CD4-positive, alpha-beta memory T cell (primary cell): ENCODE measurements around the gene LPP. TPM values are rescaled to one million over a fixed set of nuclear protein-coding genes. Genes with fewer than 3 reads are reported as not detected.

Experiments used
- CTCF ChIA-PET: fragments of 350-600 bp; sonication (Branson Sonifier 250); formaldehyde crosslinking; loops from one replicate; lab custom pipeline; 2021; ENCODE audit warnings: inconsistent platforms; ENCODE audit not compliant: partially characterized antibody; lab: Charles Lee
- POLR2A ChIA-PET: fragments of 350-600 bp; sonication (Branson Sonifier 250); formaldehyde crosslinking; loops from one replicate; lab custom pipeline; 2021; ENCODE audit not compliant: partially characterized antibody; lab: Charles Lee
- DNase-seq, 5 donors: peaks; one replicate each; pipeline versions ENCODE4 v3.0.0 to v3.0.0-alpha.2; 2020 to 2022; ENCODE audit warnings: mixed read lengths in 1 of 5
- H3K27ac ChIP-seq: one replicate; pipeline ENCODE4 v1.7.0; 2013; ENCODE audit warnings: low read depth, low read length
- H3K27me3 ChIP-seq: 2 replicates; pipeline ENCODE4 v1.7.0; 2013; ENCODE audit warnings: mild to moderate bottlenecking, low read length, moderate library complexity; ENCODE audit not compliant: insufficient read depth
- H3K36me3 ChIP-seq: 2 replicates; pipeline ENCODE4 v1.7.0; 2013; ENCODE audit warnings: mild to moderate bottlenecking, low read length, moderate library complexity; ENCODE audit not compliant: insufficient read depth
- H3K4me1 ChIP-seq: 2 replicates; pipeline ENCODE4 v1.7.0; 2013; ENCODE audit warnings: mild to moderate bottlenecking, low read length, moderate library complexity; ENCODE audit not compliant: insufficient read depth
- H3K4me3 ChIP-seq, 2 donors: one replicate each; pipeline ENCODE4 v1.7.0; 2013; ENCODE audit warnings: low read length in 2 of 2, mild to moderate bottlenecking in 1 of 2
- H3K9me3 ChIP-seq, 2 donors: one replicate each; pipeline ENCODE4 v1.7.0; 2013; ENCODE audit warnings: low read length in 2 of 2, control low read depth in 1 of 2; ENCODE audit not compliant: control insufficient read depth in 1 of 2
- H3K27ac Mint-ChIP-seq, 7 donors: one replicate each; pipeline ENCODE4 v1.8.0; 2020 to 2021; ENCODE audit warnings: mixed read lengths in 7 of 7, mild to moderate bottlenecking in 6 of 7, inconsistent platforms in 3 of 7, moderate library complexity in 3 of 7
- H3K27me3 Mint-ChIP-seq, 2 donors: one replicate each; pipeline ENCODE4 v1.8.0; 2020 to 2021; ENCODE audit warnings: mixed read lengths in 2 of 2
- H3K36me3 Mint-ChIP-seq, 2 donors: one replicate each; pipeline ENCODE4 v1.8.0; 2020 to 2021; ENCODE audit warnings: mixed read lengths in 2 of 2, inconsistent platforms in 1 of 2, mild to moderate bottlenecking in 1 of 2
- H3K4me1 Mint-ChIP-seq, 4 donors: one replicate each; pipeline ENCODE4 v1.8.0; 2020 to 2021; ENCODE audit warnings: mixed read lengths in 4 of 4, mild to moderate bottlenecking in 1 of 4
- H3K4me3 Mint-ChIP-seq, 8 donors: one replicate each; pipeline ENCODE4 v1.8.0; 2020 to 2021; ENCODE audit warnings: mixed read lengths in 8 of 8, mild to moderate bottlenecking in 7 of 8, moderate library complexity in 6 of 8, inconsistent platforms in 3 of 8
- H3K9me3 Mint-ChIP-seq, 8 donors: one replicate each; pipeline ENCODE4 v1.8.0; 2020 to 2021; ENCODE audit warnings: mixed read lengths in 8 of 8, mild to moderate bottlenecking in 5 of 8, inconsistent platforms in 3 of 8, moderate library complexity in 1 of 8
- intact Hi-C: fragments of 100-400 bp; cut with micrococcal nuclease; formaldehyde crosslinking; loops from one replicate; pipeline ENCODE4 v1.15.1; 2023
- polyA plus RNA-seq, 2 donors: library from polyadenylated mRNA; unstranded; fragments of 300-500 nt; fragmentation: Illumina TruSeq; gene quantifications; one replicate each; pipeline ENCODE4 v1.2.3, GENCODE V29; 2021
- total RNA-seq, 2 experiments: library from RNA; stranded (reverse); gene quantifications; one replicate each; pipeline ENCODE4 v1.2.3, GENCODE V29; 2021

The LPP gene
- total and polyA plus RNA-seq, 4 experiments from 2014 or later = 10.4 to 27.2 (median 24.7) TPM

- Histone ChIP-seq H3K4me3 (no peak overlapping the region), H3K4me1 (no peaks in the 10 kb centered on the region), H3K27me3 (no peaks in the 10 kb centered on the region), H3K9me3 (peaks cover 0 to 3% of the 10 kb centered on the region in 2 donors), H3K27ac (no peak overlapping the region), H3K36me3 (no peaks in the 10 kb centered on the region)
- POLR2A ChIA-PET = no interaction called here
- no peak overlapping the region for H3K4me3 Mint-ChIP-seq
- DNase-seq = no peak
- peaks cover 6 to 16% (median 12%) of the 10 kb centered on the region in 4 donors for H3K4me1 Mint-ChIP-seq
- intact Hi-C loops = no loop called here
- no peaks in the 10 kb centered on the region for H3K27me3 Mint-ChIP-seq
- H3K36me3 Mint-ChIP-seq = peaks cover 29 to 59% of the 10 kb centered on the region in 2 donors
- peaks cover 2 to 31% (median 23%) of the 10 kb centered on the region in 8 donors for H3K9me3 Mint-ChIP-seq
- peak overlapping the region in 1 of 7 donors; percentile 53 for H3K27ac Mint-ChIP-seq
- CTCF ChIA-PET = no interaction called here
Observed at GRCh38 chr3:188507244-188507720, 353.3 kb downstream of the LPP start.

GRCh38 chr3:188508454-188508853 lies 354.5 kb downstream of the LPP start:
- Histone ChIP-seq H3K36me3 (no peaks in the 10 kb centered on the region), H3K9me3 (peaks cover 0 to 3% of the 10 kb centered on the region in 2 donors), H3K4me1 (no peaks in the 10 kb centered on the region), H3K27me3 (no peaks in the 10 kb centered on the region), H3K4me3 (no peak overlapping the region), H3K27ac (no peak overlapping the region)
- H3K9me3 Mint-ChIP-seq = peaks cover 2 to 23% (median 20%) of the 10 kb centered on the region in 8 donors
- H3K4me3 Mint-ChIP-seq = no peak overlapping the region
- DNase-seq = no peak
- no peak overlapping the region for H3K27ac Mint-ChIP-seq
- POLR2A ChIA-PET = no interaction called here
- intact Hi-C loops = no loop called here
- H3K4me1 Mint-ChIP-seq = peaks cover 6 to 16% (median 12%) of the 10 kb centered on the region in 4 donors
- no peaks in the 10 kb centered on the region for H3K27me3 Mint-ChIP-seq
- peaks cover 27 to 59% of the 10 kb centered on the region in 2 donors for H3K36me3 Mint-ChIP-seq
- CTCF ChIA-PET = interaction anchor here (1.2 kb wide), 1 partner anchor 767 kb away, joined by 3 read pairs; no protein-coding TSS in a partner anchor

- intact Hi-C loops = no loop called here
- H3K4me3 Mint-ChIP-seq = no peak overlapping the region
- CTCF ChIA-PET = interaction anchor here (1.2 kb wide), 1 partner anchor 768 kb away, joined by 3 read pairs; no protein-coding TSS in a partner anchor
Observed at GRCh38 chr3:188509316-188509715, 355.4 kb downstream of the LPP start.

GRCh38 chr3:188510366-188510765 lies 356.4 kb downstream of the LPP start:
- intact Hi-C loops = no loop called here
- ChIA-PET POLR2A (no interaction called here), CTCF (interaction anchor here (1.2 kb wide), 1 partner anchor 445 kb away, joined by 3 read pairs; no protein-coding TSS in a partner anchor)
- no peak for DNase-seq
- Mint-ChIP-seq H3K4me3 (no peak overlapping the region), H3K27ac (no peak overlapping the region), H3K27me3 (no peaks in the 10 kb centered on the region), H3K4me1 (peaks cover 6 to 12% (median 11%) of the 10 kb centered on the region in 4 donors), H3K9me3 (peaks cover 2 to 6% (median 4%) of the 10 kb centered on the region in 8 donors), H3K36me3 (peaks cover 15 to 43% of the 10 kb centered on the region in 2 donors)
- no peaks in the 10 kb centered on the region for H3K27me3 ChIP-seq
- H3K4me1 ChIP-seq = no peaks in the 10 kb centered on the region
- H3K4me3 ChIP-seq = no peak overlapping the region
- no peak overlapping the region for H3K27ac ChIP-seq
- no peaks in the 10 kb centered on the region for H3K9me3 ChIP-seq
- H3K36me3 ChIP-seq = no peaks in the 10 kb centered on the region

More at GRCh38 chr3:188509316-188509715, 355.4 kb downstream of the LPP start:
- H3K27me3 ChIP-seq = no peaks in the 10 kb centered on the region
- no peaks in the 10 kb centered on the region for H3K9me3 ChIP-seq
- POLR2A ChIA-PET = no interaction called here
- no peak for DNase-seq
- H3K27ac ChIP-seq = no peak overlapping the region
- peaks cover 2 to 15% (median 11%) of the 10 kb centered on the region in 8 donors for H3K9me3 Mint-ChIP-seq
- H3K27me3 Mint-ChIP-seq = no peaks in the 10 kb centered on the region
- H3K36me3 Mint-ChIP-seq = peaks cover 18 to 50% of the 10 kb centered on the region in 2 donors
- no peaks in the 10 kb centered on the region for H3K36me3 ChIP-seq
- H3K4me1 Mint-ChIP-seq = peaks cover 6 to 16% (median 12%) of the 10 kb centered on the region in 4 donors
- H3K27ac Mint-ChIP-seq = no peak overlapping the region
- H3K4me1 ChIP-seq = no peaks in the 10 kb centered on the region
- H3K4me3 ChIP-seq = no peak overlapping the region

- POLR2A ChIA-PET = no interaction called here
- H3K4me1 ChIP-seq = no peaks in the 10 kb centered on the region
- Mint-ChIP-seq H3K27ac (no peak overlapping the region), H3K4me3 (no peak overlapping the region), H3K9me3 (peaks cover 0 to 4% (median 0%) of the 10 kb centered on the region in 8 donors), H3K36me3 (peaks cover 4 to 30% of the 10 kb centered on the region in 2 donors), H3K27me3 (no peaks in the 10 kb centered on the region), H3K4me1 (peaks cover 0 to 4% (median 2%) of the 10 kb centered on the region in 4 donors)
- H3K27ac ChIP-seq = no peak overlapping the region
- CTCF ChIA-PET = no interaction called here
- no peak for DNase-seq
- no peaks in the 10 kb centered on the region for H3K27me3 ChIP-seq
- H3K4me3 ChIP-seq = no peak overlapping the region
- no peaks in the 10 kb centered on the region for H3K9me3 ChIP-seq
- intact Hi-C loops = no loop called here
- H3K36me3 ChIP-seq = no peaks in the 10 kb centered on the region
Observed at GRCh38 chr3:188513662-188514328, 359.8 kb downstream of the LPP start.

- Mint-ChIP-seq H3K27me3 (no peaks in the 10 kb centered on the region), H3K9me3 (peaks cover 0 to 4% (median 0%) of the 10 kb centered on the region in 8 donors), H3K36me3 (peaks cover 0 to 28% of the 10 kb centered on the region in 2 donors), H3K4me3 (no peak overlapping the region), H3K4me1 (peaks cover 0 to 4% (median 2%) of the 10 kb centered on the region in 4 donors), H3K27ac (no peak overlapping the region)
- H3K4me1 ChIP-seq = no peaks in the 10 kb centered on the region
- no peak for DNase-seq
- no peaks in the 10 kb centered on the region for H3K9me3 ChIP-seq
- H3K4me3 ChIP-seq = no peak overlapping the region
- no peaks in the 10 kb centered on the region for H3K27me3 ChIP-seq
- no peaks in the 10 kb centered on the region for H3K36me3 ChIP-seq
- no peak overlapping the region for H3K27ac ChIP-seq
- ChIA-PET POLR2A (no interaction called here), CTCF (interaction anchor here (1.4 kb wide), 1 partner anchor 776 kb away, joined by 3 read pairs; no protein-coding TSS in a partner anchor)
- intact Hi-C loops = no loop called here
Observed at GRCh38 chr3:188516515-188516914, 362.6 kb downstream of the LPP start.

GRCh38 chr3:188518416-188518815 lies 364.5 kb downstream of the LPP start:
- POLR2A ChIA-PET = no interaction called here
- no peak overlapping the region for H3K4me3 ChIP-seq
- peaks cover under 1 to 17% of the 10 kb centered on the region in 2 donors for H3K36me3 Mint-ChIP-seq
- no peaks in the 10 kb centered on the region for H3K9me3 Mint-ChIP-seq
- no peaks in the 10 kb centered on the region for H3K27me3 Mint-ChIP-seq
- H3K27ac ChIP-seq = no peak overlapping the region
- H3K4me1 Mint-ChIP-seq = peaks cover 0 to 4% (median 2%) of the 10 kb centered on the region in 4 donors
- no peaks in the 10 kb centered on the region for H3K4me1 ChIP-seq
- no peak for DNase-seq
- CTCF ChIA-PET = no interaction called here
- H3K36me3 ChIP-seq = no peaks in the 10 kb centered on the region
- H3K27me3 ChIP-seq = no peaks in the 10 kb centered on the region
- H3K4me3 Mint-ChIP-seq = no peak overlapping the region
- H3K27ac Mint-ChIP-seq = peak overlapping the region in 1 of 7 donors; percentile 5
- intact Hi-C loops = no loop called here
- no peaks in the 10 kb centered on the region for H3K9me3 ChIP-seq
